ENCODE measurements around the gene DOK4.

GRCh38 chr16:57502048-57502775 lies 15.9 kb upstream of the DOK4 start:
- TF ChIP-seq CTCF (IDR thresholded peaks at IDR 0.05 in 4 of 5, conservative IDR thresholded peaks at IDR 0.05 in 1 of 5) (no peak), POLR2A (IDR thresholded peaks at IDR 0.05) (no peak)
